Measurements from ENCODE around the gene KCNJ6. TPM values are rescaled to one million over a fixed set of nuclear protein-coding genes. Genes with fewer than 3 reads are reported as not detected.

Gene KCNJ6
- total and polyA plus RNA-seq, 9 of the 15 experiments (the other 6 are each of a cell fraction or from before 2014, with no cell fraction given): 0.06 to 0.21 (median 0.13) TPM; not detected in 1

DNA sequence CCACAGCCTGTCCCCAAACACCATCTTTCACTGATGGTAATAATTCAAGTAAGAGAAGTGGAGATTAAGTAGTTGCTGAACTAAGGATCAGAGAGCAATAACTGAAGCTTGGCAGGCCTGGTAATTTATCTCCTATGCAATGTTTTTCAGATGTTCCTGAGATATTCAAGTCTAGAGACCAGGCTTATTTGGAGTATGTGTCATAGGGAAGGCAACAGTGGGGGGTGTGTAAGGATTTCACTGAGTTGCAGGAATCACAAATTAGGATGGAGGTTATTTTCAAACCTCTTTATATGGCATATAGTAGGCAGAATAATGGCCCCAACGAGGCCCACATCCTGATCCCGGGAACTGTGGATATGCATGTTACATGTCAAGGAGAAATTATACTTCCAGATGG is 171.7 kb downstream of the KCNJ6 start:
- intact Hi-C loops (cut with micrococcal nuclease): no loop called here
- CTCF ChIA-PET (ENCODE audit: low intra/inter-chr PET ratio): no interaction called here
- TF ChIP-seq ZEB2 (IDR thresholded peaks at IDR 0.05) (no peak), SFPQ (IDR thresholded peaks at IDR 0.05; ENCODE audit: low read depth, low read length) (no peak)
- TF ChIP-seq, protein P1, sequence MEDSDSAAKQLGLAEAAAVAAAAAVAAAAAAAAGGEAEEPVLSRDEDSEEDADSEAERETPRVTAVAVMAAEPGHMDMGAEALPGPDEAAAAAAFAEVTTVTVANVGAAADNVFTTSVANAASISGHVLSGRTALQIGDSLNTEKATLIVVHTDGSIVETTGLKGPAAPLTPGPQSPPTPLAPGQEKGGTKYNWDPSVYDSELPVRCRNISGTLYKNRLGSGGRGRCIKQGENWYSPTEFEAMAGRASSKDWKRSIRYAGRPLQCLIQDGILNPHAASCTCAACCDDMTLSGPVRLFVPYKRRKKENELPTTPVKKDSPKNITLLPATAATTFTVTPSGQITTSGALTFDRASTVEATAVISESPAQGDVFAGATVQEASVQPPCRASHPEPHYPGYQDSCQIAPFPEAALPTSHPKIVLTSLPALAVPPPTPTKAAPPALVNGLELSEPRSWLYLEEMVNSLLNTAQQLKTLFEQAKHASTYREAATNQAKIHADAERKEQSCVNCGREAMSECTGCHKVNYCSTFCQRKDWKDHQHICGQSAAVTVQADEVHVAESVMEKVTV (CRISPR knock-in tag; IDR thresholded peaks at IDR 0.05): no peak

More for the DNA sequence above, 171.7 kb downstream of the KCNJ6 start:
- H3K9ac ChIP-seq (ENCODE audit: insufficient read depth in 1 of 2, low read depth in 2 of 2, low read length in 2 of 2): no peak overlapping the region
- no TSS peak for BruUV-seq (replicated peaks)
- no peak overlapping the region for H3K27ac ChIP-seq (ENCODE audit: extremely low read depth, low read depth, low read length)
- in situ Hi-C loops (cut with MboI): no loop called here
- no peaks in the 10 kb centered on the region for H4K20me1 ChIP-seq (replicated peaks; ENCODE audit: control insufficient read depth, insufficient read depth, low read length)
- H3K4me3 ChIP-seq: no peak overlapping the region
- H3K27me3 ChIP-seq (ENCODE audit: control insufficient read depth in 2 of 2, insufficient read depth in 2 of 2, low read length in 2 of 2): peaks cover 11 to 15% of the 10 kb centered on the region in 2 experiments; a peak in 3 of 5 replicates
- no peaks in the 10 kb centered on the region for H3K4me1 ChIP-seq (replicated peaks in 1 of 2; ENCODE audit: control insufficient read depth in 2 of 2, insufficient read depth in 2 of 2, low read length in 2 of 2)
- H3K79me2 ChIP-seq (ENCODE audit: control insufficient read depth, insufficient read depth, low read length): no peaks in the 10 kb centered on the region
- no peak overlapping the region for H2AFZ ChIP-seq (ENCODE audit: low read depth, low read length)
- ATAC-seq: no peak
- no peaks in the 10 kb centered on the region for H3K9me1 ChIP-seq (ENCODE audit: control insufficient read depth, insufficient read depth, low read length)
- FAIRE-seq: no peak
- WGBS (ENCODE audit: insufficient coverage, low coverage, missing lambda C conversion rate): 3% methylated on average over 2 of the region's 2 CpGs
- H3K9me3 ChIP-seq (replicated peaks; ENCODE audit: control insufficient read depth, insufficient read depth, low read depth, low read length): no peaks in the 10 kb centered on the region
- no peak for DNase-seq (ENCODE audit: extremely low read depth in 1 of 4, low spot score in 3 of 4)
- POLR2A ChIA-PET: no interaction called here
- H3K36me3 ChIP-seq (ENCODE audit: control insufficient read depth, insufficient read depth, low read length): no peaks in the 10 kb centered on the region
- no peak overlapping the region for H3K4me2 ChIP-seq (ENCODE audit: insufficient read depth, low read length)

Measured in K562 (cell line).